H1 (cell line): ENCODE measurements around the gene ETV4. TPM values are rescaled to one million over a fixed set of nuclear protein-coding genes. Genes with fewer than 3 reads are reported as not detected.

ENCODE experiments used
- CTCF ChIA-PET: fragments of 300-600 bp; sonication (Branson Sonifier 250); formaldehyde crosslinking; loops from one replicate; lab custom pipeline; 2021; ENCODE audit not compliant: partially characterized antibody; lab: Charles Lee
- POLR2A ChIA-PET: fragments of 300-600 bp; sonication (Branson Sonifier 250); formaldehyde crosslinking; loops from one replicate; lab custom pipeline; 2021; ENCODE audit warnings: inconsistent platforms; ENCODE audit not compliant: partially characterized antibody; lab: Charles Lee
- DNase-seq, 2 experiments: peaks; one replicate each; pipeline versions ENCODE4 v3.0.0 to v3.0.0-alpha.2; 2010 to 2022; ENCODE audit warnings: low spot score in 2 of 2, low read depth in 1 of 2, mixed read lengths in 1 of 2
- FAIRE-seq: peaks from 2 replicates; lab custom pipeline; 2011; peaks lifted over from hg19 to GRCh38; lab: Jason Lieb, UNC
- H2AFZ ChIP-seq: 2 replicates; pipeline ENCODE4 v1.8.1; 2012; ENCODE audit warnings: low read length, inconsistent platforms
- H2AK5ac ChIP-seq: 2 replicates; pipeline ENCODE4 v1.6.1; 2013; ENCODE audit warnings: low read depth, low read length
- H2BK120ac ChIP-seq: replicated peaks from 2 replicates; pipeline ENCODE3; 2013; ENCODE audit warnings: low read depth, low read length, inconsistent platforms
- H2BK12ac ChIP-seq: 2 replicates; pipeline ENCODE4 v1.6.1; 2013; ENCODE audit warnings: low read depth, low read length
- H2BK15ac ChIP-seq: 2 replicates; pipeline ENCODE4 v1.6.1; 2013; ENCODE audit warnings: low read length
- H2BK20ac ChIP-seq: 2 replicates; pipeline ENCODE4 v1.6.1; 2013; ENCODE audit warnings: low read length
- H2BK5ac ChIP-seq: 2 replicates; pipeline ENCODE4 v1.6.1; 2013; ENCODE audit warnings: low read depth, low read length
- H3K14ac ChIP-seq: 2 replicates; pipeline ENCODE4 v1.6.1; 2013; ENCODE audit warnings: inconsistent platforms; ENCODE audit not compliant: insufficient read length
- H3K18ac ChIP-seq: 2 replicates; pipeline ENCODE4 v1.6.1; 2013; ENCODE audit warnings: low read length; ENCODE audit errors: extremely low read depth
- H3K23ac ChIP-seq: 2 replicates; pipeline ENCODE4 v1.6.1; 2013; ENCODE audit warnings: inconsistent platforms; ENCODE audit not compliant: insufficient read length
- H3K23me2 ChIP-seq: 2 replicates; pipeline ENCODE4 v1.6.1; 2013; ENCODE audit warnings: low read depth, low read length
- H3K27ac ChIP-seq: 2 replicates; pipeline ENCODE4 v1.6.1; 2011; ENCODE audit warnings: low read depth, low read length, inconsistent platforms
- H3K27me3 ChIP-seq, 4 experiments: replicated peaks in 1 of 4; 1 replicate in 1 of 4; 2 replicates in 3 of 4; pipeline versions ENCODE4 v1.6.1 to v1.8.1; 2011 to 2013; ENCODE audit warnings: low read length in 3 of 4, mild to moderate bottlenecking in 3 of 4, inconsistent platforms in 2 of 4, mixed read lengths in 2 of 4, moderate library complexity in 1 of 4; ENCODE audit not compliant: control insufficient read depth in 3 of 4, insufficient read depth in 3 of 4; ENCODE audit errors: extremely low read depth in 1 of 4
- H3K36me3 ChIP-seq, 4 experiments: 2 replicates each; pipeline versions ENCODE4 v1.6.1 to v1.8.1; 2011 to 2013; ENCODE audit warnings: mild to moderate bottlenecking in 4 of 4, low read length in 3 of 4, moderate library complexity in 2 of 4, control low read depth in 1 of 4, inconsistent platforms in 1 of 4; ENCODE audit not compliant: insufficient read depth in 4 of 4, control insufficient read depth in 2 of 4
- H3K4ac ChIP-seq: replicated peaks from 2 replicates; pipeline ENCODE3; 2013; ENCODE audit warnings: low read length, low read depth, mixed read lengths, inconsistent platforms; ENCODE audit not compliant: insufficient read length
- H3K4me1 ChIP-seq, 4 experiments: replicated peaks in 1 of 4; 1 replicate in 1 of 4; 2 replicates in 3 of 4; pipeline versions ENCODE4 v1.6.1 to v1.8.1; 2011 to 2013; ENCODE audit warnings: low read length in 3 of 4, inconsistent platforms in 2 of 4, mixed read lengths in 1 of 4; ENCODE audit not compliant: insufficient read depth in 4 of 4, control insufficient read depth in 3 of 4
- H3K4me2 ChIP-seq, 2 experiments: 2 replicates each; pipeline versions ENCODE4 v1.6.1 to v1.8.1; 2011 to 2013; ENCODE audit warnings: low read depth in 2 of 2, low read length in 2 of 2, control low read depth in 1 of 2, inconsistent platforms in 1 of 2, mild to moderate bottlenecking in 1 of 2; ENCODE audit not compliant: insufficient read depth in 1 of 2
- H3K4me3 ChIP-seq, 4 experiments: fragments of 200-600, 300-600 bp in 1 of 4; sonication (generic), shearing (Covaris generic), sonication (Bioruptor Twin) in 1 of 4; 2 replicates each; pipeline versions ENCODE4 v1.5.1 to v1.8.1; 2011 to 2016; ENCODE audit warnings: low read length in 4 of 4, low read depth in 3 of 4, control low read depth in 2 of 4, inconsistent platforms in 2 of 4, mild to moderate bottlenecking in 2 of 4, mixed read lengths in 1 of 4, moderate library complexity in 1 of 4; ENCODE audit not compliant: insufficient read depth in 2 of 4; ENCODE audit errors: extremely low read depth in 1 of 4
- H3K56ac ChIP-seq: replicated peaks from 2 replicates; pipeline ENCODE3; 2013; ENCODE audit warnings: low read depth, mild to moderate bottlenecking, mixed read lengths, low read length, inconsistent platforms; ENCODE audit not compliant: insufficient read length
- H3K79me1 ChIP-seq: 2 replicates; pipeline ENCODE4 v1.6.1; 2013; ENCODE audit warnings: low read depth, low read length, control low read depth
- H3K79me2 ChIP-seq, 2 experiments: 2 replicates each; pipeline versions ENCODE4 v1.6.1 to v1.8.1; 2012 to 2013; ENCODE audit warnings: low read length in 2 of 2, mild to moderate bottlenecking in 2 of 2, inconsistent platforms in 1 of 2; ENCODE audit not compliant: insufficient read depth in 2 of 2, control insufficient read depth in 1 of 2
- H3K9ac ChIP-seq, 4 experiments: replicated peaks in 1 of 4; 1 replicate in 1 of 4; 2 replicates in 3 of 4; pipeline versions ENCODE4 v1.6.1 to v1.8.1; 2011 to 2013; ENCODE audit warnings: low read depth in 3 of 4, low read length in 3 of 4, control low read depth in 2 of 4, mild to moderate bottlenecking in 2 of 4, moderate library complexity in 2 of 4, inconsistent platforms in 1 of 4; ENCODE audit errors: extremely low read depth in 1 of 4
- H3K9me3 ChIP-seq, 2 experiments: 2 replicates each; pipeline versions ENCODE4 v1.6.1 to v1.8.1; 2012 to 2013; ENCODE audit warnings: mild to moderate bottlenecking in 2 of 2, moderate library complexity in 2 of 2, control low read depth in 1 of 2, inconsistent platforms in 1 of 2, low read depth in 1 of 2, low read length in 1 of 2, mixed read lengths in 1 of 2; ENCODE audit not compliant: insufficient read depth in 2 of 2
- H4K20me1 ChIP-seq, 2 experiments: replicated peaks in 1 of 2; 2 replicates each; pipeline versions ENCODE3 to v1.8.1; 2011 to 2013; ENCODE audit warnings: inconsistent platforms in 2 of 2, low read length in 2 of 2, mild to moderate bottlenecking in 1 of 2; ENCODE audit not compliant: insufficient read depth in 2 of 2, control insufficient read depth in 1 of 2
- H4K5ac ChIP-seq: 2 replicates; pipeline ENCODE4 v1.6.1; 2013; ENCODE audit warnings: low read length, low read depth, mixed read lengths, inconsistent platforms; ENCODE audit not compliant: insufficient read length
- H4K8ac ChIP-seq: 2 replicates; pipeline ENCODE4 v1.8.0; 2013; ENCODE audit warnings: mild to moderate bottlenecking, moderate library complexity, low read length, inconsistent platforms; ENCODE audit not compliant: insufficient read depth; ENCODE audit errors: extremely low read depth
- H4K91ac ChIP-seq: replicated peaks from 2 replicates; pipeline ENCODE3; 2013; ENCODE audit warnings: low read length, mixed read lengths, inconsistent platforms; ENCODE audit not compliant: insufficient read length
- ASH2L ChIP-seq: fragments of 200-600, 300-600 bp; sonication (generic); IDR thresholded peaks from one replicate; pipeline ENCODE4 v1.7.1; 2017; ENCODE audit warnings: low read length
- BRCA1 ChIP-seq: IDR thresholded peaks from 2 replicates; pipeline ENCODE4 v1.6.1; 2012; ENCODE audit warnings: low read depth, low read length, improper control_type of control experiment
- CTCF ChIP-seq, 3 experiments: IDR thresholded peaks; 1 replicate in 2 of 3; 2 replicates in 1 of 3; pipeline versions ENCODE4 v1.5.1 to v1.6.1; 2011; ENCODE audit warnings: low read length in 3 of 3, mild to moderate bottlenecking in 3 of 3, inconsistent platforms in 2 of 3, low read depth in 1 of 3, moderate library complexity in 1 of 3; ENCODE audit not compliant: insufficient read depth in 1 of 3; ENCODE audit errors: control extremely low read depth in 1 of 3
- GABPA ChIP-seq: IDR thresholded peaks from 2 replicates; pipeline ENCODE4 v1.6.1; 2011; ENCODE audit warnings: mild to moderate bottlenecking, low read length, moderate library complexity, borderline replicate concordance; ENCODE audit not compliant: insufficient read depth
- HDAC2 ChIP-seq, 2 experiments: fragments of 300-600 bp in 1 of 2; sonication (generic) in 1 of 2; IDR thresholded peaks; 2 replicates each; pipeline ENCODE4 v1.6.1; 2011 to 2012; ENCODE audit warnings: low read depth in 2 of 2, low read length in 2 of 2, mild to moderate bottlenecking in 2 of 2, moderate library complexity in 2 of 2, borderline replicate concordance in 1 of 2, inconsistent platforms in 1 of 2
- JUN ChIP-seq: IDR thresholded peaks from 2 replicates; pipeline ENCODE4 v1.6.1; 2011; ENCODE audit warnings: low read depth, mild to moderate bottlenecking, improper control_type of control experiment, low read length
- PHF8 ChIP-seq: fragments of 200-600 bp; sonication (generic); conservative IDR thresholded peaks from 2 replicates; pipeline ENCODE4 v1.7.1; 2012; ENCODE audit warnings: low read depth, mild to moderate bottlenecking, inconsistent platforms, low read length, moderate library complexity
- SIN3A ChIP-seq, 2 experiments: IDR thresholded peaks in 1 of 2; conservative IDR thresholded peaks in 1 of 2; 2 replicates each; pipeline ENCODE4 v1.6.1; 2011 to 2012; ENCODE audit warnings: low read length in 2 of 2, improper control_type of control experiment in 1 of 2, low read depth in 1 of 2, mild to moderate bottlenecking in 1 of 2
- TAF7 ChIP-seq: optimal IDR thresholded peaks from 2 replicates; pipeline ENCODE3; 2011; ENCODE audit warnings: low read depth, mild to moderate bottlenecking, inconsistent platforms, low read length, moderate library complexity, borderline replicate concordance
- YY1 ChIP-seq: IDR thresholded peaks from 2 replicates; pipeline ENCODE4 v1.6.1; 2011; ENCODE audit warnings: low read depth, mild to moderate bottlenecking, low read length
- WGBS, 2 experiments: shearing (Covaris generic) in 1 of 2; methylation state at CpG; one replicate each; pipeline versions ENCODE4 v1.1.6 to v1.1.7; 2013 to 2015; ENCODE audit warnings: low lambda C conversion rate in 2 of 2, mixed read lengths in 2 of 2, inconsistent platforms in 1 of 2, low coverage in 1 of 2, missing lambda C conversion rate in 1 of 2; ENCODE audit not compliant: insufficient replicate concordance in 2 of 2, insufficient coverage in 1 of 2, insufficient read length in 1 of 2; ENCODE audit errors: extremely low coverage in 1 of 2, missing lambda C conversion rate in 1 of 2; 5-methylcytosine and 5-hydroxymethylcytosine counted together
- polyA plus RNA-seq, 7 experiments: library from polyadenylated mRNA; depleted of rRNA in 3 of 7; stranded (reverse) in 5 of 7; unstranded in 2 of 7; fragments of >200 nt in 5 of 7; fragments of 200-250 nt in 2 of 7; gene quantifications; 1 replicate in 5 of 7; 2 replicates in 1 of 7; 4 replicates in 1 of 7; pipeline versions ENCODE4 v1.2.1 to v1.2.3, GENCODE V29; 2011 to 2013; ENCODE audit warnings: missing spikeins in 2 of 7, mixed read lengths in 2 of 7
- total RNA-seq: library from RNA; stranded (reverse); fragmentation: NEBNext Ultra II Directional; extraction: Animal tissue kit (Norgen Biotek cat#: 25700); gene quantifications from 2 replicates; pipeline ENCODE4 v1.2.1, GENCODE V29; 2021

Gene ETV4
- total and polyA plus RNA-seq, 2 of the 8 experiments (the other 6 are each of a cell fraction or from before 2014, with no cell fraction given), result 75.2 to 143 TPM

DNA sequence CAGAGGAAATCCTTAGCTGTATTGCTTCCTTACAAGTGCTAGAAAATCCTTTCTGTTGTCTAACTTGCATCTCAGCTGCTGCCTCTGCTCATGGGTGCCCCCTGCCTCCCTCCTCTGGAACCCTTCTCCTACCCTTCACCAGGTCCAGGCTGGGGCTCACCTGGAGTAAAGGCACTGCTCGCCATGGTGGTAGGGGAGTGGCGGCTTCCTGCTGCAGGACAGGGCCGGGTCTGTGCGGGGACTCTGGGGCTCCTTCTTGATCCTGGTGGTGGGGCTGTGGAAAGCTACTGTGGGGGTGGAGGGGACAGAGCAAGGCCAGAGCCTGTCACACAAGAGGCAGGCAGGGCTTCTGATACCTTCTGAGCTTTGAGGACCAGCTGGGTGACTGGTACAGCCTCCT, 12.4 kb downstream of the ETV4 start:
- ChIA-PET POLR2A (interaction anchor here (1.7 to 12.6 kb wide), 2 partner anchors 8 to 16 kb away, joined by 3 to 345 read pairs; partner anchors contain the start of gene ETV4), CTCF (interaction anchor here (0.6 to 3.2 kb wide), 11 partner anchors 10 to 310 kb away, joined by 3 to 14 read pairs (median 4); partner anchors contain the start of gene ETV4)
- Histone ChIP-seq H2BK20ac (no peak overlapping the region), H3K4ac (no peak overlapping the region), H4K91ac (no peak overlapping the region), H2BK15ac (no peak overlapping the region), H4K8ac (no peak overlapping the region), H2BK120ac (no peak overlapping the region), H3K18ac (no peak overlapping the region), H3K79me1 (no peaks in the 10 kb centered on the region), H3K23me2 (peaks cover 4% of the 10 kb centered on the region; the same call in 1 of the 2 replicates), H3K4me2 (no peak overlapping the region), H3K36me3 (peaks cover 2 to 9% (median 5%) of the 10 kb centered on the region in 4 experiments; a peak in 4 of 8 replicates), H3K56ac (no peak overlapping the region), H3K79me2 (peaks cover 0 to 5% of the 10 kb centered on the region in 2 experiments; a peak in 2 of 4 replicates), H3K14ac (no peak overlapping the region), H4K20me1 (no peaks in the 10 kb centered on the region), H3K9ac (no peak overlapping the region), H3K27ac (no peak overlapping the region), H2BK5ac (no peak overlapping the region), H2AFZ (no peak overlapping the region), H2AK5ac (no peak overlapping the region), H3K4me3 (no peak overlapping the region), H2BK12ac (no peak overlapping the region), H3K4me1 (peaks cover 12 to 34% (median 17%) of the 10 kb centered on the region in 4 experiments), H3K23ac (no peak overlapping the region), H4K5ac (no peak overlapping the region), H3K9me3 (no peaks in the 10 kb centered on the region), H3K27me3 (no peaks in the 10 kb centered on the region)
- WGBS, 2 experiments, result 84% methylated on average over 4 of the region's 4 CpGs; no CpG with 5 or more reads in 1 of the 2 experiments
- DNase-seq (no peak), FAIRE-seq (no peak)
- TF ChIP-seq PHF8 (no peak), BRCA1 (no peak), TAF7 (no peak), CTCF (IDR thresholded peaks at IDR 0.05; ENCODE audit: control extremely low read depth in 1 of 3, insufficient read depth in 1 of 3, low read depth in 1 of 3, low read length in 3 of 3) (peak in 2 of 3 experiments; percentile 24 to 35; a peak in 2 of 4 replicates), ASH2L (no peak), YY1 (no peak), JUN (no peak), GABPA (no peak), SIN3A (conservative IDR thresholded peaks at IDR 0.05 in 1 of 2, IDR thresholded peaks at IDR 0.05 in 1 of 2; ENCODE audit: low read depth in 1 of 2, low read length in 2 of 2) (no peak), HDAC2 (IDR thresholded peaks at IDR 0.05; ENCODE audit: borderline replicate concordance in 1 of 2, low read depth in 2 of 2, low read length in 2 of 2) (no peak)
